HepG2 (cell line): ENCODE measurements around the gene CAPRIN1. TPM values are rescaled to one million over a fixed set of nuclear protein-coding genes. Genes with fewer than 3 reads are reported as not detected.

ENCODE experiments used
- ATAC-seq: fragments of 200-7000 bp; cut with Tn5 transposase; 3 replicates; pipeline ENCODE4 v1.9.1; 2020; ENCODE audit warnings: mild to moderate bottlenecking, moderate library complexity
- BruUV-seq: library from RNA; stranded (reverse); fragments of 400-500 nt; replicated peaks from 2 replicates; lab custom pipeline; 2021; lab: Mats Ljungman, UMichigan
- CTCF ChIA-PET: fragments of 300-600 bp; formaldehyde crosslinking; extraction: SDS; loops from one replicate; lab custom pipeline; 2021; ENCODE audit warnings: low total read pairs, inconsistent platforms, low intra/inter-chr PET ratio; lab: Yijun Ruan, JAX
- POLR2A ChIA-PET: fragments of 350-600 bp; sonication (Branson Sonifier 250); formaldehyde crosslinking; loops from one replicate; lab custom pipeline; 2020; ENCODE audit warnings: antibody characterized with exemption, inconsistent platforms; lab: Yijun Ruan, JAX
- DNase-seq: peaks from one replicate; pipeline ENCODE4 v3.0.0-alpha.2; 2015; ENCODE audit warnings: low spot score
- FAIRE-seq: peaks from 3 replicates; lab custom pipeline; 2011; peaks lifted over from hg19 to GRCh38; lab: Jason Lieb, UNC
- H2AFZ ChIP-seq: one replicate; pipeline ENCODE4 v1.6.1; 2011; ENCODE audit warnings: low read length, inconsistent platforms
- H3K27ac ChIP-seq: fragments of 300-600 bp; 3 replicates; pipeline ENCODE4 v1.8.0; 2011; ENCODE audit warnings: mixed run types, mild to moderate bottlenecking, mixed read lengths, low read length, inconsistent platforms; ENCODE audit not compliant: insufficient read depth; ENCODE audit errors: extremely low read length
- H3K27me3 ChIP-seq, 2 experiments: fragments of 200-600 bp in 1 of 2; 2 replicates in 1 of 2; 3 replicates in 1 of 2; pipeline versions ENCODE4 v1.6.0 to v1.8.0; 2011; ENCODE audit warnings: low read length in 2 of 2, mild to moderate bottlenecking in 2 of 2, moderate library complexity in 2 of 2, inconsistent platforms in 1 of 2; ENCODE audit not compliant: insufficient read depth in 2 of 2, control insufficient read depth in 1 of 2
- H3K36me3 ChIP-seq, 2 experiments: fragments of 200-600 bp in 1 of 2; replicated peaks in 1 of 2; 2 replicates in 1 of 2; 3 replicates in 1 of 2; pipeline versions ENCODE4 v1.5.1 to v1.8.0; 2011; ENCODE audit warnings: low read length in 2 of 2, inconsistent platforms in 1 of 2; ENCODE audit not compliant: insufficient read depth in 2 of 2, control insufficient read depth in 1 of 2
- H3K4me1 ChIP-seq: 2 replicates; pipeline ENCODE4 v1.5.1; 2012; ENCODE audit warnings: low read length, inconsistent platforms; ENCODE audit not compliant: insufficient read depth
- H3K4me2 ChIP-seq: 2 replicates; pipeline ENCODE4 v1.6.0; 2011; ENCODE audit warnings: low read depth, low read length, inconsistent platforms
- H3K4me3 ChIP-seq, 3 experiments: fragments of 200-600 bp in 1 of 3; sonication (generic), shearing (Covaris generic) in 1 of 3; replicated peaks in 1 of 3; 2 replicates each; pipeline ENCODE4 v1.5.1; 2011 to 2016; ENCODE audit warnings: low read length in 3 of 3, inconsistent platforms in 2 of 3, low read depth in 2 of 3, mild to moderate bottlenecking in 2 of 3, control low read depth in 1 of 3, mixed read lengths in 1 of 3; ENCODE audit not compliant: insufficient read depth in 1 of 3
- H3K79me2 ChIP-seq: one replicate; pipeline ENCODE4 v1.6.1; 2011; ENCODE audit warnings: low read length, inconsistent platforms; ENCODE audit not compliant: insufficient read depth
- H3K9ac ChIP-seq: 2 replicates; pipeline ENCODE4 v1.6.0; 2011; ENCODE audit warnings: mild to moderate bottlenecking, low read depth, low read length, inconsistent platforms; ENCODE audit not compliant: insufficient read depth
- H3K9me3 ChIP-seq: 2 replicates; pipeline ENCODE4 v1.5.1; 2012; ENCODE audit warnings: mild to moderate bottlenecking, low read length
- H4K20me1 ChIP-seq: 2 replicates; pipeline ENCODE4 v1.6.0; 2011; ENCODE audit warnings: inconsistent platforms, mild to moderate bottlenecking, low read length, moderate library complexity; ENCODE audit not compliant: insufficient read depth
- ETV6 ChIP-seq: sonication (generic); formaldehyde crosslinking; conservative IDR thresholded peaks from 2 replicates; pipeline ENCODE4 v1.4.0; 2020; ENCODE audit warnings: missing genetic modification reagents
- FOXC1 ChIP-seq: sonication (generic); formaldehyde crosslinking; IDR thresholded peaks from 2 replicates; pipeline ENCODE4 v1.8.0; 2022; ENCODE audit warnings: mild to moderate bottlenecking, missing genetic modification reagents, borderline replicate concordance
- GABPB1 ChIP-seq: IDR thresholded peaks from 2 replicates; pipeline ENCODE4 v1.6.1; 2016; ENCODE audit warnings: mild to moderate bottlenecking, missing genetic modification reagents, moderate library complexity, missing compliant biosample characterization
- HMGA1 ChIP-seq: sonication (generic); formaldehyde crosslinking; conservative IDR thresholded peaks from 2 replicates; pipeline ENCODE4 v1.4.0; 2020; ENCODE audit warnings: missing genetic modification reagents
- MLLT10 ChIP-seq: sonication (generic); formaldehyde crosslinking; IDR thresholded peaks from 2 replicates; pipeline ENCODE4 v1.4.0; 2020; ENCODE audit warnings: missing genetic modification reagents
- RBM22 ChIP-seq: fragments of 200-400 bp; formaldehyde crosslinking; optimal IDR thresholded peaks from 2 replicates; pipeline ENCODE3; 2017; ENCODE audit warnings: mild to moderate bottlenecking, low read length, moderate library complexity
- SIX4 ChIP-seq: sonication (generic); formaldehyde crosslinking; IDR thresholded peaks from 2 replicates; pipeline ENCODE4 v1.4.0; 2020; ENCODE audit warnings: missing genetic modification reagents
- ZBTB3 ChIP-seq: sonication (generic); formaldehyde crosslinking; IDR thresholded peaks from 2 replicates; pipeline ENCODE4 v1.4.0; 2020; ENCODE audit warnings: low read depth, mild to moderate bottlenecking, moderate library complexity, missing genetic modification reagents, borderline replicate concordance
- ZKSCAN1 ChIP-seq: fragments of 150-350 bp; IDR thresholded peaks from 2 replicates; pipeline ENCODE4 v1.6.1; 2014; ENCODE audit warnings: low read length
- ZNF451 ChIP-seq: sonication (generic); formaldehyde crosslinking; IDR thresholded peaks from 2 replicates; pipeline ENCODE4 v1.5.0; 2020; ENCODE audit warnings: mild to moderate bottlenecking, missing genetic modification reagents
- ZNF749 ChIP-seq: sonication (generic); formaldehyde crosslinking; IDR thresholded peaks from 2 replicates; pipeline ENCODE4 v1.8.0; 2022; ENCODE audit warnings: mild to moderate bottlenecking, missing genetic modification reagents, moderate library complexity, borderline replicate concordance
- ZNF780A ChIP-seq: sonication (generic); formaldehyde crosslinking; IDR thresholded peaks from 2 replicates; pipeline ENCODE4 v1.8.0; 2022; ENCODE audit warnings: mild to moderate bottlenecking, missing genetic modification reagents, moderate library complexity
- ZNF878 ChIP-seq: sonication (generic); formaldehyde crosslinking; IDR thresholded peaks from 2 replicates; pipeline ENCODE4 v1.8.1; 2023; ENCODE audit warnings: mild to moderate bottlenecking, missing genetic modification reagents, moderate library complexity
- WGBS: methylation state at CpG from one replicate; pipeline ENCODE4 v1.1.6; 2017; ENCODE audit warnings: low lambda C conversion rate; 5-methylcytosine and 5-hydroxymethylcytosine counted together
- in situ Hi-C: cut with HindIII; loops from 2 replicates; pipeline ENCODE4 v1.10.0; 2017; ENCODE audit warnings: low pct_unique_long_range_greater_than_20kb; ENCODE audit not compliant: extremely low pct_ligation_motif_present
- intact Hi-C: fragments of 100-400 bp; cut with micrococcal nuclease; formaldehyde crosslinking; loops from one replicate; pipeline ENCODE4 v1.10.0; 2022; ENCODE audit not compliant: unreplicated experiment
- polyA plus RNA-seq, 8 experiments: library from polyadenylated mRNA; depleted of rRNA in 3 of 8; stranded (reverse) in 7 of 8; unstranded in 1 of 8; fragments of >200 nt; fragmentation: Illumina TruSeq in 4 of 8; extraction: Trizol in 4 of 8; gene quantifications; 2 replicates each; pipeline versions ENCODE4 v1.2.1 to v1.2.3, GENCODE V29; 2011 to 2016; ENCODE audit warnings: low read depth in 4 of 8, missing spikeins in 1 of 8, mixed read lengths in 1 of 8; ENCODE audit not compliant: insufficient read depth in 1 of 8
- total RNA-seq, 5 experiments: library from RNA; depleted of rRNA; stranded (reverse); fragments of >200 nt; fragmentation: Illumina TruSeq; extraction: Trizol; gene quantifications; 2 replicates each; pipeline ENCODE4 v1.2.3, GENCODE V29; 2016; ENCODE audit warnings: low read depth in 1 of 5
- TF ChIP-seq, protein P1 (sequence below): sonication (generic); formaldehyde crosslinking; IDR thresholded peaks from 2 replicates; pipeline ENCODE4 v1.4.0; 2020; ENCODE audit warnings: missing genetic modification reagents

CAPRIN1 gene
- total and polyA plus RNA-seq, 2 of the 13 experiments (the other 11 are each of a cell fraction or from before 2014, with no cell fraction given): 114 to 162 TPM

DNA sequence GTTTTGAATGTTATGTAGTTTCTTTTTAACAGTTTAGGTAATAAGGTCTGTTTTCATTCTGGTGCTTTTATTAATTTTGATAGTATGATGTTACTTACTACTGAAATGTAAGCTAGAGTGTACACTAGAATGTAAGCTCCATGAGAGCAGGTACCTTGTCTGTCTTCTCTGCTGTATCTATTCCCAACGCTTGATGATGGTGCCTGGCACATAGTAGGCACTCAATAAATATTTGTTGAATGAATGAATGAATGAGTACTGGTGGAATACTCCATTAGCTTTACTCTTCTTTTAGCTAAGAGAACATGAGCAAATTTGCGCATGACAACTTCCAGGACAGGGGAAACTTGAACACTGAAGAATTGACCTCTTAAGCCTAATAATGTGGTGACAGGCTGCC lies 47.3 kb downstream of the CAPRIN1 start:
- intact Hi-C loops (no loop called here), in situ Hi-C loops (no loop called here)
- Histone ChIP-seq H3K36me3 (peaks cover 15 to 76% of the 10 kb centered on the region in 2 experiments; a peak in 4 of 5 replicates), H3K4me2 (no peak overlapping the region), H3K9me3 (no peaks in the 10 kb centered on the region), H3K27me3 (no peaks in the 10 kb centered on the region), H4K20me1 (no peaks in the 10 kb centered on the region), H3K9ac (no peak overlapping the region), H3K79me2 (no peaks in the 10 kb centered on the region), H3K27ac (no peak overlapping the region), H2AFZ (no peak overlapping the region), H3K4me1 (no peaks in the 10 kb centered on the region), H3K4me3 (no peak overlapping the region)
- 100% methylated on average over 2 of the region's 2 CpGs for WGBS
- FAIRE-seq (no peak), ATAC-seq (no peak), DNase-seq (no peak)
- CTCF ChIA-PET: no interaction called here
- BruUV-seq: no TSS peak
- POLR2A ChIA-PET: no interaction called here
- peak; percentile 64 for TF ChIP-seq ZKSCAN1
- no peak for TF ChIP-seq RBM22
- TF ChIP-seq, all 625 proteins: peak for 1

DNA sequence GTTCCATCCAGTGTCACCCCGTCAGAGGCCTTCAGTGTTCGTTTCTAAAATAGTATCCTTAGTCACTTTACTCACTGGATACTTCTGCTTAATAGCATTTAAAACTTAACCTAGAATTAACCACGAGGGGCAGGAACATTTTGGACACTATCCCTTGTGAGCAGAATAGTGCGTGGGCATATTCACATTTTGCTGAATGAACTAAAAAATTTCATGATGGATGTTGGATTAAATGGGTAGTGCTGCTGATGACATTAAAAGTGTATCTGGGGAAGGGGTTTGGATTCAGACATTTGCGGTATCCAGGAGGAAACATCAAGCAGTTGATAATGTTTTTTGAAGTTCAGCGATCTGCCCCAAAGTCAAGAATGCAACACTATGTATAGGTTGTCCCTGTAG lies 53.1 kb downstream of the CAPRIN1 start:
- Histone ChIP-seq H3K9ac (peak overlapping the region; percentile 97), H3K9me3 (no peaks in the 10 kb centered on the region), H3K79me2 (peaks cover 35% of the 10 kb centered on the region), H3K4me3 (peak overlapping the region; percentile 89 to 92 (median 91)), H3K27ac (peak overlapping the region; percentile 88), H2AFZ (no peak overlapping the region), H3K27me3 (no peaks in the 10 kb centered on the region; a peak in 1 of 5 replicates), H3K36me3 (peaks cover 6 to 34% of the 10 kb centered on the region in 2 experiments), H4K20me1 (no peaks in the 10 kb centered on the region), H3K4me2 (peak overlapping the region; percentile 93), H3K4me1 (peaks cover 27% of the 10 kb centered on the region)
- intact Hi-C loops (loop anchor here (1.0 kb wide), 2 partner anchors 53 to 107 kb away; partner anchors contain the start of gene CAPRIN1), in situ Hi-C loops (no loop called here)
- no peak for DNase-seq
- no peak for ATAC-seq
- WGBS: 63% methylated on average over 6 of the region's 6 CpGs
- CTCF ChIA-PET: no interaction called here
- POLR2A ChIA-PET: interaction anchor here (0.5 to 2.2 kb wide), 11 partner anchors 10 to 1200 kb away, joined by 3 to 30 read pairs (median 4); partner anchors contain the start of genes ABTB2, APIP, CAPRIN1 and PDHX
- FAIRE-seq: no peak
- no TSS peak for BruUV-seq
- TF ChIP-seq MLLT10: no peak
- TF ChIP-seq HMGA1 (CRISPR knock-in tag): no peak
- TF ChIP-seq ZNF749: no peak
- no peak for TF ChIP-seq GABPB1
- TF ChIP-seq, protein P1, sequence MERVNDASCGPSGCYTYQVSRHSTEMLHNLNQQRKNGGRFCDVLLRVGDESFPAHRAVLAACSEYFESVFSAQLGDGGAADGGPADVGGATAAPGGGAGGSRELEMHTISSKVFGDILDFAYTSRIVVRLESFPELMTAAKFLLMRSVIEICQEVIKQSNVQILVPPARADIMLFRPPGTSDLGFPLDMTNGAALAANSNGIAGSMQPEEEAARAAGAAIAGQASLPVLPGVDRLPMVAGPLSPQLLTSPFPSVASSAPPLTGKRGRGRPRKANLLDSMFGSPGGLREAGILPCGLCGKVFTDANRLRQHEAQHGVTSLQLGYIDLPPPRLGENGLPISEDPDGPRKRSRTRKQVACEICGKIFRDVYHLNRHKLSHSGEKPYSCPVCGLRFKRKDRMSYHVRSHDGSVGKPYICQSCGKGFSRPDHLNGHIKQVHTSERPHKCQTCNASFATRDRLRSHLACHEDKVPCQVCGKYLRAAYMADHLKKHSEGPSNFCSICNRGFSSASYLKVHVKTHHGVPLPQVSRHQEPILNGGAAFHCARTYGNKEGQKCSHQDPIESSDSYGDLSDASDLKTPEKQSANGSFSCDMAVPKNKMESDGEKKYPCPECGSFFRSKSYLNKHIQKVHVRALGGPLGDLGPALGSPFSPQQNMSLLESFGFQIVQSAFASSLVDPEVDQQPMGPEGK (CRISPR knock-in tag): 0 out of 2 replicates have a peak, but pooled peaks have one; percentile 3
- no peak for TF ChIP-seq SIX4 (CRISPR knock-in tag)
- no peak for TF ChIP-seq ETV6
- TF ChIP-seq ZNF878 (CRISPR knock-in tag): no peak
- no peak for TF ChIP-seq ZNF451 (CRISPR knock-in tag)
- TF ChIP-seq ZBTB3: 0 out of 2 replicates have a peak, but pooled peaks have one; percentile 12
- no peak for TF ChIP-seq FOXC1
- TF ChIP-seq ZNF780A (CRISPR knock-in tag): no peak
